HepG2 (cell line): ENCODE measurements around the gene TXNL4B. TPM values are rescaled to one million over a fixed set of nuclear protein-coding genes. Genes with fewer than 3 reads are reported as not detected.
A peak's percentile ranks its signal among the peaks of the same experiment; 100 is the strongest.

Source experiments
- NR2F2 ChIP-seq: IDR thresholded peaks from 2 replicates; pipeline ENCODE4 v1.6.1; 2012; ENCODE audit warnings: low read depth, inconsistent platforms, borderline replicate concordance
- RFX3 ChIP-seq: IDR thresholded peaks from 2 replicates; pipeline ENCODE4 v1.6.1; 2016; ENCODE audit warnings: missing biosample characterization, missing genetic modification reagents
- ZIK1 ChIP-seq: sonication (generic); formaldehyde crosslinking; IDR thresholded peaks from 2 replicates; pipeline ENCODE4 v1.5.0; 2020; ENCODE audit warnings: mild to moderate bottlenecking, low read depth, missing genetic modification reagents, borderline replicate concordance
- ZNF460 ChIP-seq: sonication (generic); formaldehyde crosslinking; IDR thresholded peaks from 2 replicates; pipeline ENCODE4 v1.5.1; 2020; ENCODE audit warnings: missing genetic modification reagents, mild to moderate bottlenecking, borderline replicate concordance
- ZNF703 ChIP-seq: sonication (generic); formaldehyde crosslinking; IDR thresholded peaks from 2 replicates; pipeline ENCODE4 v1.5.1; 2020; ENCODE audit warnings: missing genetic modification reagents, mild to moderate bottlenecking, moderate library complexity, borderline replicate concordance
- polyA plus RNA-seq, 8 experiments: library from polyadenylated mRNA; depleted of rRNA in 3 of 8; stranded (reverse) in 7 of 8; unstranded in 1 of 8; fragments of >200 nt; fragmentation: Illumina TruSeq in 4 of 8; extraction: Trizol in 4 of 8; gene quantifications; 2 replicates each; pipeline versions ENCODE4 v1.2.1 to v1.2.3, GENCODE V29; 2011 to 2016; ENCODE audit warnings: low read depth in 4 of 8, missing spikeins in 1 of 8, mixed read lengths in 1 of 8; ENCODE audit not compliant: insufficient read depth in 1 of 8
- total RNA-seq, 5 experiments: library from RNA; depleted of rRNA; stranded (reverse); fragments of >200 nt; fragmentation: Illumina TruSeq; extraction: Trizol; gene quantifications; 2 replicates each; pipeline ENCODE4 v1.2.3, GENCODE V29; 2016; ENCODE audit warnings: low read depth in 1 of 5
- TF ChIP-seq, protein P1 (sequence below): sonication (generic); formaldehyde crosslinking; IDR thresholded peaks from 2 replicates; pipeline ENCODE4 v1.4.0; 2020; ENCODE audit warnings: missing genetic modification reagents, borderline replicate concordance
- TF ChIP-seq, protein P2 (sequence below): sonication (generic); formaldehyde crosslinking; IDR thresholded peaks from 2 replicates; pipeline ENCODE4 v1.4.0; 2020; ENCODE audit warnings: missing genetic modification reagents
- TF ChIP-seq, protein P3 (sequence below): sonication (generic); formaldehyde crosslinking; IDR thresholded peaks from one replicate; pipeline ENCODE4 v1.5.1; 2020; ENCODE audit warnings: mild to moderate bottlenecking, missing genetic modification reagents; ENCODE audit errors: not compliant biosample characterization
- TF ChIP-seq, protein P4 (sequence below): IDR thresholded peaks from 2 replicates; pipeline ENCODE4 v1.6.1; 2016; ENCODE audit warnings: low read depth, missing genetic modification reagents, missing compliant biosample characterization

Gene TXNL4B
- total and polyA plus RNA-seq, 2 of the 13 experiments (the other 11 are each of a cell fraction or from before 2014, with no cell fraction given): 17.4 to 18.3 TPM

DNA sequence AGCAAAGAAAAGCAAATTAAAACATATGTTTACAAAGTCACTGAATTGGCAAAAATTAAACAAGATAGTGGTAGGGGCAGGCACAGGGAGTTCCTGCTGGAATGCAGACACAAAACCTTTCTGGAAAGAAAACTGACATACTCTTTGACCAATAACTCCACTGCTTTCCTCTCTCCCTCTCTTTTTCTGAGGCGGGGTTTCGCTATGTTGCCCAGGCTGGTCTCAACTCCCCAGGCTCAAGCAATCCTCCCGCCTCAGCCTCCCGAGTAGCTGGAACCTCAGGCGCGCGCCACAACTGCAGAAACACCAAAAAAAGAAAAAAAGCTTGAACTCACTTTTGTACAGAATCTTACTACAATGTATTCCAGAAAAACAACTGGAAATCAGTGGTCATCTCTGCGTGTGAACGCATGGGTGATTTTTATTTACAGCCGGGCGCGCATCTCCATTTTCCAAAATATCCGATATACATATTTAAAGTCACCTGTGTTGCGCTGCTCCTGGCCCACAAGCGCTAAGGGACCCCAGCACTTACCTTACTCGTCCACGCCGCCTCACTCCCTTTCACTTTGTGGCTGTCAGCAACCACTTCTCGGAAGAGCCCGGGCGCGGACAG lies 480 bp downstream of the TXNL4B start (continued):
- TF ChIP-seq ZNF703 (CRISPR knock-in tag) (no peak), ZNF460 (CRISPR knock-in tag) (peak; percentile 75), RFX3 (no peak), NR2F2 (0 out of 2 replicates have a peak, but pooled peaks have one; percentile 16), ZIK1 (CRISPR knock-in tag) (no peak)
- TF ChIP-seq, protein P1, sequence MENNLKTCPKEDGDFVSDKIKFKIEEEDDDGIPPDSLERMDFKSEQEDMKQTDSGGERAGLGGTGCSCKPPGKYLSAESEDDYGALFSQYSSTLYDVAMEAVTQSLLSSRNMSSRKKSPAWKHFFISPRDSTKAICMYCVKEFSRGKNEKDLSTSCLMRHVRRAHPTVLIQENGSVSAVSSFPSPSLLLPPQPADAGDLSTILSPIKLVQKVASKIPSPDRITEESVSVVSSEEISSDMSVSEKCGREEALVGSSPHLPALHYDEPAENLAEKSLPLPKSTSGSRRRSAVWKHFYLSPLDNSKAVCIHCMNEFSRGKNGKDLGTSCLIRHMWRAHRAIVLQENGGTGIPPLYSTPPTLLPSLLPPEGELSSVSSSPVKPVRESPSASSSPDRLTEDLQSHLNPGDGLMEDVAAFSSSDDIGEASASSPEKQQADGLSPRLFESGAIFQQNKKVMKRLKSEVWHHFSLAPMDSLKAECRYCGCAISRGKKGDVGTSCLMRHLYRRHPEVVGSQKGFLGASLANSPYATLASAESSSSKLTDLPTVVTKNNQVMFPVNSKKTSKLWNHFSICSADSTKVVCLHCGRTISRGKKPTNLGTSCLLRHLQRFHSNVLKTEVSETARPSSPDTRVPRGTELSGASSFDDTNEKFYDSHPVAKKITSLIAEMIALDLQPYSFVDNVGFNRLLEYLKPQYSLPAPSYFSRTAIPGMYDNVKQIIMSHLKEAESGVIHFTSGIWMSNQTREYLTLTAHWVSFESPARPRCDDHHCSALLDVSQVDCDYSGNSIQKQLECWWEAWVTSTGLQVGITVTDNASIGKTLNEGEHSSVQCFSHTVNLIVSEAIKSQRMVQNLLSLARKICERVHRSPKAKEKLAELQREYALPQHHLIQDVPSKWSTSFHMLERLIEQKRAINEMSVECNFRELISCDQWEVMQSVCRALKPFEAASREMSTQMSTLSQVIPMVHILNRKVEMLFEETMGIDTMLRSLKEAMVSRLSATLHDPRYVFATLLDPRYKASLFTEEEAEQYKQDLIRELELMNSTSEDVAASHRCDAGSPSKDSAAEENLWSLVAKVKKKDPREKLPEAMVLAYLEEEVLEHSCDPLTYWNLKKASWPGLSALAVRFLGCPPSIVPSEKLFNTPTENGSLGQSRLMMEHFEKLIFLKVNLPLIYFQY (CRISPR knock-in tag): no peak
- TF ChIP-seq, protein P2, sequence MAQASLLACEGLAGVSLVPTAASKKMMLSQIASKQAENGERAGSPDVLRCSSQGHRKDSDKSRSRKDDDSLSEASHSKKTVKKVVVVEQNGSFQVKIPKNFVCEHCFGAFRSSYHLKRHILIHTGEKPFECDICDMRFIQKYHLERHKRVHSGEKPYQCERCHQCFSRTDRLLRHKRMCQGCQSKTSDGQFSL (CRISPR knock-in tag): no peak
- TF ChIP-seq, protein P3, sequence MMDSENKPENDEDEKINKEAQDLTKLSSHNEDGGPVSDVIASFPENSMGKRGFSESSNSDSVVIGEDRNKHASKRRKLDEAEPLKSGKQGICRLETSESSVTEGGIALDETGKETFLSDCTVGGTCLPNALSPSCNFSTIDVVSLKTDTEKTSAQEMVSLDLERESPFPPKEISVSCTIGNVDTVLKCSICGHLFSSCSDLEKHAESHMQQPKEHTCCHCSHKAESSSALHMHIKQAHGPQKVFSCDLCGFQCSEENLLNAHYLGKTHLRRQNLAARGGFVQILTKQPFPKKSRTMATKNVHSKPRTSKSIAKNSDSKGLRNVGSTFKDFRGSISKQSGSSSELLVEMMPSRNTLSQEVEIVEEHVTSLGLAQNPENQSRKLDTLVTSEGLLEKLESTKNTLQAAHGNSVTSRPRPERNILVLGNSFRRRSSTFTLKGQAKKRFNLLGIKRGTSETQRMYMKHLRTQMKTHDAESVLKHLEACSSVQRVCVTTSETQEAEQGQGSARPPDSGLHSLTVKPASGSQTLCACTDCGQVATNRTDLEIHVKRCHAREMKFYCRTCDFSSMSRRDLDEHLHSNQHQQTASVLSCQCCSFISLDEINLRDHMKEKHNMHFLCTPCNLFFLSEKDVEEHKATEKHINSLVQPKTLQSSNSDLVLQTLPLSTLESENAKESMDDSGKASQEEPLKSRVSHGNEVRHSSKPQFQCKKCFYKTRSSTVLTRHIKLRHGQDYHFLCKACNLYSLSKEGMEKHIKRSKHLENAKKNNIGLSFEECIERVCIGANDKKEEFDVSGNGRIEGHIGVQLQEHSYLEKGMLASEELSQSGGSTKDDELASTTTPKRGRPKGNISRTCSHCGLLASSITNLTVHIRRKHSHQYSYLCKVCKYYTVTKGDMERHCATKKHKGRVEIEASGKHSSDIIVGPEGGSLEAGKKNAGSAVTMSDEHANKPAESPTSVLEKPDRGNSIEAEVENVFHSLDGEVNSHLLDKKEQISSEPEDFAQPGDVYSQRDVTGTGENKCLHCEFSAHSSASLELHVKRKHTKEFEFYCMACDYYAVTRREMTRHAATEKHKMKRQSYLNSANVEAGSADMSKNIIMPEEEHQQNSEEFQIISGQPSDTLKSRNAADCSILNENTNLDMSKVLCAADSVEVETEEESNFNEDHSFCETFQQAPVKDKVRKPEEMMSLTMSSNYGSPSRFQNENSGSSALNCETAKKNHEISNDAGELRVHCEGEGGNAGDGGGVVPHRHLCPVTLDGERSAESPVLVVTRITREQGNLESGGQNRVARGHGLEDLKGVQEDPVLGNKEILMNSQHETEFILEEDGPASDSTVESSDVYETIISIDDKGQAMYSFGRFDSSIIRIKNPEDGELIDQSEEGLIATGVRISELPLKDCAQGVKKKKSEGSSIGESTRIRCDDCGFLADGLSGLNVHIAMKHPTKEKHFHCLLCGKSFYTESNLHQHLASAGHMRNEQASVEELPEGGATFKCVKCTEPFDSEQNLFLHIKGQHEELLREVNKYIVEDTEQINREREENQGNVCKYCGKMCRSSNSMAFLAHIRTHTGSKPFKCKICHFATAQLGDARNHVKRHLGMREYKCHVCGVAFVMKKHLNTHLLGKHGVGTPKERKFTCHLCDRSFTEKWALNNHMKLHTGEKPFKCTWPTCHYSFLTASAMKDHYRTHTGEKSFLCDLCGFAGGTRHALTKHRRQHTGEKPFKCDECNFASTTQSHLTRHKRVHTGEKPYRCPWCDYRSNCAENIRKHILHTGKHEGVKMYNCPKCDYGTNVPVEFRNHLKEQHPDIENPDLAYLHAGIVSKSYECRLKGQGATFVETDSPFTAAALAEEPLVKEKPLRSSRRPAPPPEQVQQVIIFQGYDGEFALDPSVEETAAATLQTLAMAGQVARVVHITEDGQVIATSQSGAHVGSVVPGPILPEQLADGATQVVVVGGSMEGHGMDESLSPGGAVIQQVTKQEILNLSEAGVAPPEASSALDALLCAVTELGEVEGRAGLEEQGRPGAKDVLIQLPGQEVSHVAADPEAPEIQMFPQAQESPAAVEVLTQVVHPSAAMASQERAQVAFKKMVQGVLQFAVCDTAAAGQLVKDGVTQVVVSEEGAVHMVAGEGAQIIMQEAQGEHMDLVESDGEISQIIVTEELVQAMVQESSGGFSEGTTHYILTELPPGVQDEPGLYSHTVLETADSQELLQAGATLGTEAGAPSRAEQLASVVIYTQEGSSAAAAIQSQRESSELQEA (CRISPR knock-in tag): no peak
- TF ChIP-seq, protein P4, sequence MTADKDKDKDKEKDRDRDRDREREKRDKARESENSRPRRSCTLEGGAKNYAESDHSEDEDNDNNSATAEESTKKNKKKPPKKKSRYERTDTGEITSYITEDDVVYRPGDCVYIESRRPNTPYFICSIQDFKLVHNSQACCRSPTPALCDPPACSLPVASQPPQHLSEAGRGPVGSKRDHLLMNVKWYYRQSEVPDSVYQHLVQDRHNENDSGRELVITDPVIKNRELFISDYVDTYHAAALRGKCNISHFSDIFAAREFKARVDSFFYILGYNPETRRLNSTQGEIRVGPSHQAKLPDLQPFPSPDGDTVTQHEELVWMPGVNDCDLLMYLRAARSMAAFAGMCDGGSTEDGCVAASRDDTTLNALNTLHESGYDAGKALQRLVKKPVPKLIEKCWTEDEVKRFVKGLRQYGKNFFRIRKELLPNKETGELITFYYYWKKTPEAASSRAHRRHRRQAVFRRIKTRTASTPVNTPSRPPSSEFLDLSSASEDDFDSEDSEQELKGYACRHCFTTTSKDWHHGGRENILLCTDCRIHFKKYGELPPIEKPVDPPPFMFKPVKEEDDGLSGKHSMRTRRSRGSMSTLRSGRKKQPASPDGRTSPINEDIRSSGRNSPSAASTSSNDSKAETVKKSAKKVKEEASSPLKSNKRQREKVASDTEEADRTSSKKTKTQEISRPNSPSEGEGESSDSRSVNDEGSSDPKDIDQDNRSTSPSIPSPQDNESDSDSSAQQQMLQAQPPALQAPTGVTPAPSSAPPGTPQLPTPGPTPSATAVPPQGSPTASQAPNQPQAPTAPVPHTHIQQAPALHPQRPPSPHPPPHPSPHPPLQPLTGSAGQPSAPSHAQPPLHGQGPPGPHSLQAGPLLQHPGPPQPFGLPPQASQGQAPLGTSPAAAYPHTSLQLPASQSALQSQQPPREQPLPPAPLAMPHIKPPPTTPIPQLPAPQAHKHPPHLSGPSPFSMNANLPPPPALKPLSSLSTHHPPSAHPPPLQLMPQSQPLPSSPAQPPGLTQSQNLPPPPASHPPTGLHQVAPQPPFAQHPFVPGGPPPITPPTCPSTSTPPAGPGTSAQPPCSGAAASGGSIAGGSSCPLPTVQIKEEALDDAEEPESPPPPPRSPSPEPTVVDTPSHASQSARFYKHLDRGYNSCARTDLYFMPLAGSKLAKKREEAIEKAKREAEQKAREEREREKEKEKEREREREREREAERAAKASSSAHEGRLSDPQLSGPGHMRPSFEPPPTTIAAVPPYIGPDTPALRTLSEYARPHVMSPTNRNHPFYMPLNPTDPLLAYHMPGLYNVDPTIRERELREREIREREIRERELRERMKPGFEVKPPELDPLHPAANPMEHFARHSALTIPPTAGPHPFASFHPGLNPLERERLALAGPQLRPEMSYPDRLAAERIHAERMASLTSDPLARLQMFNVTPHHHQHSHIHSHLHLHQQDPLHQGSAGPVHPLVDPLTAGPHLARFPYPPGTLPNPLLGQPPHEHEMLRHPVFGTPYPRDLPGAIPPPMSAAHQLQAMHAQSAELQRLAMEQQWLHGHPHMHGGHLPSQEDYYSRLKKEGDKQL: no peak
